ENCODE data around the gene FLOT1.

Gene FLOT1

GRCh38 chr6:30777155-30777485 lies 34.6 kb upstream of the FLOT1 start:
- H3K27ac Mint-ChIP-seq, result peak overlapping the region; percentile 37
- no peak for DNase-seq
- peaks cover 33% of the 10 kb centered on the region for H3K9me3 Mint-ChIP-seq
- TF ChIP-seq CTCF (IDR thresholded peaks at IDR 0.05), result no peak
- H3K4me1 Mint-ChIP-seq, result peaks cover 50% of the 10 kb centered on the region
- H3K36me3 Mint-ChIP-seq (ENCODE audit: low read depth), result peaks cover 16% of the 10 kb centered on the region
- peaks cover 4% of the 10 kb centered on the region for H3K27me3 Mint-ChIP-seq (ENCODE audit: low read depth, poor library complexity)
- no peak overlapping the region for H3K4me3 Mint-ChIP-seq

GRCh38 chr6:30776390-30777154 lies 34.1 kb upstream of the FLOT1 start:
- no peak for DNase-seq
- H3K9me3 Mint-ChIP-seq, result peaks cover 30% of the 10 kb centered on the region
- H3K4me1 Mint-ChIP-seq, result peaks cover 44% of the 10 kb centered on the region
- H3K36me3 Mint-ChIP-seq (ENCODE audit: low read depth), result peaks cover 16% of the 10 kb centered on the region
- H3K4me3 Mint-ChIP-seq, result no peak overlapping the region
- TF ChIP-seq CTCF (IDR thresholded peaks at IDR 0.05), result no peak
- peak overlapping the region; percentile 75 for H3K27ac Mint-ChIP-seq
- H3K27me3 Mint-ChIP-seq (ENCODE audit: low read depth, poor library complexity), result peaks cover 4% of the 10 kb centered on the region

- no peak for DNase-seq
- H3K9me3 Mint-ChIP-seq, result peaks cover 16% of the 10 kb centered on the region
- peaks cover 7% of the 10 kb centered on the region for H3K36me3 Mint-ChIP-seq (ENCODE audit: low read depth)
- no peak for TF ChIP-seq CTCF (IDR thresholded peaks at IDR 0.05)
- H3K27ac Mint-ChIP-seq, result no peak overlapping the region
- H3K4me3 Mint-ChIP-seq, result no peak overlapping the region
- peaks cover 38% of the 10 kb centered on the region for H3K4me1 Mint-ChIP-seq
- peaks cover 4% of the 10 kb centered on the region for H3K27me3 Mint-ChIP-seq (ENCODE audit: low read depth, poor library complexity)
These were observed 32.6 kb upstream of the FLOT1 start for GRCh38 chr6:30775104-30775503.

GRCh38 chr6:30774701-30775100 lies 32.2 kb upstream of the FLOT1 start:
- Mint-ChIP-seq H3K9me3 (peaks cover 11% of the 10 kb centered on the region), H3K36me3 (ENCODE audit: low read depth) (peaks cover 3% of the 10 kb centered on the region), H3K27ac (no peak overlapping the region), H3K4me3 (no peak overlapping the region), H3K4me1 (peaks cover 38% of the 10 kb centered on the region), H3K27me3 (ENCODE audit: low read depth, poor library complexity) (peaks cover 4% of the 10 kb centered on the region)
- no peak for TF ChIP-seq CTCF (IDR thresholded peaks at IDR 0.05)
- no peak for DNase-seq

GRCh38 chr6:30770592-30770991 lies 28.1 kb upstream of the FLOT1 start:
- Mint-ChIP-seq H3K27ac (no peak overlapping the region), H3K9me3 (peaks cover 6% of the 10 kb centered on the region), H3K4me3 (no peak overlapping the region), H3K27me3 (ENCODE audit: low read depth, poor library complexity) (peaks cover 9% of the 10 kb centered on the region), H3K4me1 (peaks cover 51% of the 10 kb centered on the region), H3K36me3 (ENCODE audit: low read depth) (no peaks in the 10 kb centered on the region)
- no peak for DNase-seq
- TF ChIP-seq CTCF (IDR thresholded peaks at IDR 0.05), result no peak

All from nephron progenitor cell (in vitro differentiated cells).